Mononuclear cell (primary cell): ENCODE data around the gene VASH1. TPM values are rescaled to one million over a fixed set of nuclear protein-coding genes. Genes with fewer than 3 reads are reported as not detected.

Experiments
- H3K27me3 ChIP-seq: 2 replicates; pipeline ENCODE4 v1.6.0; 2011; ENCODE audit warnings: low read length, control low read depth; ENCODE audit not compliant: insufficient read depth
- H3K4me1 ChIP-seq: 2 replicates; pipeline ENCODE4 v1.5.1; 2011; ENCODE audit warnings: mild to moderate bottlenecking, low read length, control low read depth; ENCODE audit not compliant: insufficient read depth
- H3K4me3 ChIP-seq: 2 replicates; pipeline ENCODE4 v1.5.1; 2011; ENCODE audit warnings: mild to moderate bottlenecking, low read length, moderate library complexity
- H3K9me3 ChIP-seq: 2 replicates; pipeline ENCODE4 v1.5.1; 2011; ENCODE audit warnings: low read depth, mild to moderate bottlenecking, control low read depth, low read length
- total RNA-seq: library from RNA; depleted of rRNA; stranded (reverse); fragments of >200 nt; gene quantifications from one replicate; pipeline ENCODE4 v1.2.3, GENCODE V29; 2012

VASH1 gene
- total RNA-seq, 1 donor: 2.3 TPM

DNA sequence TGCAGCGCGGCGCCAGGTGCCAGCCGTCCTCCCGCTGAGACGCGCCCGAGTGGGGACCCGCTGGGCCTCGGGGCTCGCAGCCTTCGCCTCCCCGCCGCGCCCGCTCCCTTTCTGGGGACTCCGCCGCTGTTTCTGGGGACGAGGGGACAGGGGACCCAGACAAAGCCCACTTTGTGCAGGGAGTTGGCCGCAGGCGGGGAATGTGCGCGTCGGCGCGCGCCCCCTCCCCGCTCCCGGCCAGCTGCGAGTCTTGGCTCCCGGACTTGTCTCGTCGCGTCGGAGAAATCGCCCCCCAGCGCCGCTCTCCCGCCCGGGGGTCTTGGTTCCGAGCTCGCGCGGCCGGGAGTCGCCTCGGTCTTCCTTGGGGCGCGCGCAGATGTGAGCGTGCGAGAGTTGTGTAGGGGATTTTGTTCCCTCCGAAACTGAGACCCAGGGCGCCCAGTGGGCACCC is 717 bp downstream of the VASH1 start:
- H3K27me3 ChIP-seq: no peaks in the 10 kb centered on the region
- H3K4me3 ChIP-seq: peak overlapping the region; percentile 53
- H3K4me1 ChIP-seq: peaks cover 33% of the 10 kb centered on the region
- no peaks in the 10 kb centered on the region for H3K9me3 ChIP-seq

- peaks cover 37% of the 10 kb centered on the region for H3K4me1 ChIP-seq
- H3K9me3 ChIP-seq: no peaks in the 10 kb centered on the region
- no peaks in the 10 kb centered on the region for H3K27me3 ChIP-seq
- peak overlapping the region; percentile 53 for H3K4me3 ChIP-seq
These were observed 1.3 kb downstream of the VASH1 start for GRCh38 chr14:76762411-76763095.

- Histone ChIP-seq H3K4me1 (peaks cover 45% of the 10 kb centered on the region), H3K9me3 (no peaks in the 10 kb centered on the region), H3K27me3 (no peaks in the 10 kb centered on the region), H3K4me3 (no peak overlapping the region)
These were observed 2.1 kb downstream of the VASH1 start for GRCh38 chr14:76763096-76764041.

DNA sequence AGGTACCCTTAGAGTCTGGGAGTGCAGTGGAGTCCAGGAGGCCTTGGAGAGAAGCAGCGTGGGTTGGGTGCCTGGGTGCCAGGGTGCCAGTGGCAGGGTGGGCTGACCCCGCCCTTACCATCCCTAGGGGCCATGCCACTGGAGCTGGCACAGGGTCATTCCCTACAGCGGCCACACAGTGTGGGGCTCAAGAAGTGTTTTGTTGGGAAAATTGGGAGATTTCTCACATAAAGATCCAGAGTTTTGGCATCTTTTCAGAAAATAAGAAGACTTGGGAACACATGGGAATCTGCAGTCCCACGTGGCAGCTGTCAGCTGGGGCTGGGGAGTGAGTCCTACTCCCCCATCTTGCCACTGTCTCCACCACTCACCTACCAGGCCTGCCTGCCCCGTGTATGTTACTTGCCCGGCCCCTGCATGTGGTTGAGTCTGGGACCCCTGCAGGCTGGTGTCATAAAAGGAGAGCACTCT is 4.2 kb downstream of the VASH1 start:
- Histone ChIP-seq H3K4me1 (peaks cover 62% of the 10 kb centered on the region), H3K9me3 (no peaks in the 10 kb centered on the region), H3K27me3 (no peaks in the 10 kb centered on the region), H3K4me3 (no peak overlapping the region)

DNA sequence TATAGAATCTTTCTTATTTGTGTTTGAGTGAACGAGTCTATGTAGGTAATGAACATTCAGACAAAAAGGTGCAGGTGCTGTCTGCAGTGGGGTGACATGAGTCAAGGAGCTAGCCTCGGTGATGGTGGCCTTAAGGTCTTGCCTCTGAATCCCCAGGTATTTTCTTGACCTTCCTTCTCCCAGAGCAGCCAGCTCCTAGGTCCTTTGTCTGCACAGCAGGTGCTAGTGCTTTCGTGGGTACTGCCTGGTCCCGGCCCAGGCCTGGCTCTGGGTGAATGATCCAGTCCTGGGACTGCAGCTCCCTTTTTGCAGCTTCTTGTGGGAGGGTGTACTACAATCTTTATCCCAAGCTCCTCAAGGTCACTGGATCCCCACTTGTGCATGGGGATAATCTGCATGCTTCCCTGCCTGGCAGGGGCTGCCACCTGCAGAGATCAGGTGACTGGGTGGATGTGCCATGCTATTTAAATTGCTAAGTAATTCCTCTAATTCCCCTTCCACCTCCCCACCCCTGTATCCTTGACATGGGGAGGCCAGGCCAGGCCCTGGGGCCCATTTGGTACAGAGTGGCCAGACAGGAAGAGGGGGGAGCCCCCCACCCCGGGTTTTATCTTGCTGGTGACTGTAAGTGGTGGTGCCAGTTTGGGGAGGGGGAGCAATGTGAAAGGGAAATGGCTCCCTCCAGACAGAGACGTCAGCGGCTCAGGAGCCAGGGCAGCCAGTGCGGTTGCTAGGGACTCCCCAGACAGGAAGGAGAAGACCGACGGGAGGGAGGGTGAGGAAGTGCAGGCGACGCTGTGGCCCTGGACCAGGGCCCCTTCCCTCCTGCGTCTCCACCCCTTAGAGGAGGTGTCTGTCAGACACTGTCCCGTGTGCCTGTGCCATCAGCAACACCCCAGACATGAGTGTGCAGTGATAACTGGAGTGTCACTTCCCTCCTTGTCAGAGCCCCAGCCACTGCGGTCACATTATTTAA is 6.7 kb downstream of the VASH1 start:
- peaks cover 66% of the 10 kb centered on the region for H3K4me1 ChIP-seq
- H3K4me3 ChIP-seq: no peak overlapping the region
- no peaks in the 10 kb centered on the region for H3K27me3 ChIP-seq
- no peaks in the 10 kb centered on the region for H3K9me3 ChIP-seq

- Histone ChIP-seq H3K27me3 (no peaks in the 10 kb centered on the region), H3K9me3 (no peaks in the 10 kb centered on the region), H3K4me1 (peaks cover 66% of the 10 kb centered on the region), H3K4me3 (no peak overlapping the region)
These were observed 7.6 kb downstream of the VASH1 start for GRCh38 chr14:76768671-76769500.

DNA sequence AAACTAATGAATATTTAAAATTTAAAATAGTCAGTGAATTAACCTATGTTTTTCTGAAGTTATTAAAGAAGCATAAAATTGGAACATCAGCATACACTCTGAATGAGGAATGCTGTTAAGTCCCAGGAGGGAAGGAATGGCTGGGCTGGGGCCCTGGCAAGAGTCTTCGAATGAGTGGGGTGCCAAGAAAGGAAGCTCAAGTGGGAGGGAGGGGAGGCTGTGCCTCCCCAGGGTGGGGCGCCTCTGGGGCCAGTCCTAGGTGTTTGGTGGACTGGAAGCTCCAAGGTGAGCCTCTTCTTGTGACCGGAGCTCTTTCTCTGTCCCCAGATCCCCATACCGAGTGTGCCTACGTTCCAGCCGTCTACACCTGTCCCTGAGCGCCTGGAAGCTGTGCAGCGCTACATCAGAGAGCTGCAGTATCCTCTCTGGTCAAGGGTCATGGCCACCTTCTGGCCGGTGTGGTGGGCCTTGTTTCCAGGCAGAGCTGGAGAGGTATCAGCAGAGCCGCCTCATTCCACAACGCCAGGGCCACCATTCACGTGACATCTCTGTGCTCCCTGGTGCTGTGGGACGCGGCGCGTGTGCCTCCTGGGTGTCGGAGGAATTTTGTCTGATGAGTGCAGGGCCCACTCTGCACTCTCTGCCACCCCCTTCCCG is 8.5 kb downstream of the VASH1 start:
- Histone ChIP-seq H3K4me1 (peaks cover 70% of the 10 kb centered on the region), H3K27me3 (no peaks in the 10 kb centered on the region), H3K9me3 (no peaks in the 10 kb centered on the region), H3K4me3 (no peak overlapping the region)

GRCh38 chr14:76770521-76771436 is 9.5 kb downstream of the VASH1 start:
- no peaks in the 10 kb centered on the region for H3K27me3 ChIP-seq
- H3K4me1 ChIP-seq: peaks cover 73% of the 10 kb centered on the region
- no peak overlapping the region for H3K4me3 ChIP-seq
- H3K9me3 ChIP-seq: no peaks in the 10 kb centered on the region

DNA sequence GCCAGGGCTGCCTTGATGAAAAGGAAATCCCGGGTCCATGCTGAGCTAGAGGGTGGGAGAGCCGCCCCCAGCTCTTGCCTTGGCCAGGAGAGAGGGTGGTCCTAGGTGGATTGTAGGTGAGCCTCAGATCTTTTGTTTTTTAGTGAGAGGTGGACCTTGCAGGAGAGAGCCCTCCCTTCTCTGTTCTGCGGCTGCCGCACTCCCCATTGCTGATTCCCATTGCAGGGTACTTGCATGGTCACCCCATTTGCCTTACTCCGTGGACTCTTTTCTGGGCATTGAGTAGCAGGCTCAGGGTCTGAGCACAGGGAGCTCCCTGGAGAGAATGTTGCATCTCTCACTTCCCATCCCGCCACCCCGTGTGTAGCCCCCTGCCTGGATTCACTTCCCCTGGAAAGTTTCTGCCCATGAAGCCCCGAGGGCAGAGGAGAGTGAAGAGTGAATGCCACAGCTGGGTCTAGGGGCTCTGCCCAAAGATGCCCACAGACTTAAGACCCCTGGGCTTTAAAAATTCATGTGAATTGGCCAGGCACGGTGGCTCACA is 10.2 kb downstream of the VASH1 start:
- Histone ChIP-seq H3K9me3 (no peaks in the 10 kb centered on the region), H3K27me3 (no peaks in the 10 kb centered on the region), H3K4me3 (no peak overlapping the region), H3K4me1 (peaks cover 76% of the 10 kb centered on the region)

DNA sequence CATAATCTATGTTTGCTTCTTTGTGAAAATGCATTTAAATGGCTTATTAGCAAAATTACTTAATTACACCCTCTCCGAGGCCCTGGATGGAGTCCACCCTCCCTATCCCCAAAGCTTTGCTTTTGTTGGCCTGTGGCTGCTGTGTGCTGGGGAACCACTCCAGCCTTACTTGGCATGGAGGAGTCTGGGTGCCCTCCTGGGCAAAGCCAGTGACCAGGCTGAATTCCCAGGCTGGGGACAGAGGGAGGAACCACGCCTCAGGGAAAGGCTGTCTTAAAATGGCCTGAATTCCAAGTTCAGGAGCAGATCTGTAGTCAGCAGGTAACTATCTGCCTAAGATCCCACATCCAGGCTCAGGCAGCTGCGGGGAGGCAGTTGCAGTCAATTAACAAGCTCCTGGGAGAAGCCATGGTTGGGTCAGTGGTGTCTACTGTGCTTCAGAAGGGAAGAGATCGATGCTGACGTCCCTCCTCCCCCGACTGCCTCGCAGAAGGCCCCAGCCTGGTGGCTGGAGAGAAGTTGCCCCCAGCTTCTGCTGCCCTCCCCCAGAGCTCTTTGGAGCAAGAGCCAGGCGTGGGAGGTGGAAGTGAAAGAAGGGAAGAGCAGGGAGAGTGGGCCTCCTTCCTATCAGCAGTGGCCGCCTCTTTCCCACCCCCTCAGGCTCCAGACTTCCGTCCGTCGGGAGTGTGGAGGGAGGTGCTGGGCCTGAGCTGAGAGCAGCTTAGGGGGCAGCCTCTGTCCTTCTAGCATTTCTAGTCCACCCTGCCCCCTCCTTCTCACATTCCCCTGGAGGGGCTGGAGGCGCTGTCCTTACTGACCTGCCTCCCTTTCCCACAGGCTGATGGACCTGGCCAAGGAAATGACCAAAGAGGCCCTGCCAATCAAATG is 11.3 kb downstream of the VASH1 start:
- Histone ChIP-seq H3K4me1 (peaks cover 80% of the 10 kb centered on the region), H3K27me3 (no peaks in the 10 kb centered on the region), H3K4me3 (no peak overlapping the region), H3K9me3 (no peaks in the 10 kb centered on the region)

- peaks cover 76% of the 10 kb centered on the region for H3K4me1 ChIP-seq
- no peaks in the 10 kb centered on the region for H3K9me3 ChIP-seq
- H3K27me3 ChIP-seq: no peaks in the 10 kb centered on the region
- no peak overlapping the region for H3K4me3 ChIP-seq
These were observed 12.1 kb downstream of the VASH1 start for GRCh38 chr14:76773188-76773885.
